Activated T-cell treated with anti-CD3 and anti-CD28 coated beads for 1 hour (primary cell): ENCODE data around the gene FERD3L.
"Not testable (repeated sequence)": the region's sequence is repeated elsewhere in the genome, so short reads cannot be mapped to it uniquely, and the experiment has no call there.

Source experiments
- DNase-seq: peaks from one replicate; pipeline ENCODE4 v3.0.0-alpha.2; 2020; ENCODE audit warnings: low read depth

The FERD3L gene

DNA sequence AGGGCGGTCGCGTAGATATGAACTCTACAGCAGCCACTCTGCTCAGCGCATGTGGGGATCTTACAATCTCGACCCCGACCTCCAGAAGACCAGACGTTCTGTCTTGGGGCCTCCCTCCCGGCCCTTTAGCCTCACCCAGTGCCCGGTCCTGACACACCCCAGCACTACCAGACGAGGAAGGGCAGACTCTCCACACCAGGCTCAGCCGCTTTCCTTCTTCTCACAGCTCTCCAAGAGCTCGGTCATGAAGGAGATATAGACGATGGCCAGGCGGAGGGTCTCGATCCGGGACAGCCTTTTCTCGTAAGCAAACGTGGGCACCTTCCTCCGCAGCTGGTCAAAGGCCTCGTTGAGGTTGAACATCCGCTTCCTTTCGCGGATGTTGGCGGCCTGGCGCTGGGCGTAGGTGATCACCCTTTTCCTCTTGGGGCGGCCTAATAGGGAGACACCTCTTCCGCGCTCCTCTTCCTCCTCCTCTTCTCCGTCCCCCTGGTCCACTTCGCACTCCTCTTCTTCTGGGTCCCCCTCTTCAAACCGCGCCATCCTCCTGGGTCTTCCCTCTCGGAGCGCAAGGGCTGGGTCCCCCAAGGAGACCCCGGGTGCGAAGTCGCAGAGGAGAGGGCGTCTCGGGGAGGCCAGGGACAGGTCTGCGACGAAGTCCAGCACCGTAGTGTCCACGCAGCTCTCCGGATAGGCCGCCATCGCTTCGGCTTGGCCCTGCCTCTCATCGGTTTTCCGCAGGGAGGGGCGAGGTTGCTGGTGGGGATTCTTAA lies at the start of gene FERD3L:
Gene FERD3L (minus strand): TSS at position 761 of the 773 bp plus-strand sequence. CDS start 59 bp downstream, at position 702.
- DNase-seq, result no peak

DNA sequence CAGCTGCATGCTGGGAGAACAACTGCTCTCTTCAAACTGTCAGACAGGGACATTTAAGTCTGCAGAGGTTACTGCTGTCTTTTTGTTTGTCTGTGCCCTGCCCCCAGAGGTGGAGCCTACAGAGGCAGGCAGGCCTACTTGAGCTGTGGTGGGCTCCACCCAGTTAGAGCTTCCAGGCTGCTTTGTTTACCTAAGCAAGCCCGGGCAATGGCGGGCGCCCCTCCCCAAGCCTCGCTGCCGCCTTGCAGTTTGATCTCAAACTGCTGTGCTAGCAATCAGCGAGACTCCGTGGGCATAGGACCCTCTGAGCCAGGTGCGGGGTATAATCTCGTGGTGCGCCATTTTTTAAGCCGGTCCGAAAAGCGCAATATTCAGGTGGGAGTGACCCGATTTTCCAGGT lies 49.2 kb upstream of the FERD3L start:
- not testable (repeated sequence) for DNase-seq

- DNase-seq, result no peak
Measured at GRCh38 chr7:19181634-19182033, 36.4 kb upstream of the FERD3L start.

- DNase-seq, result no peak
Measured at GRCh38 chr7:19178595-19178994, 33.4 kb upstream of the FERD3L start.

DNA sequence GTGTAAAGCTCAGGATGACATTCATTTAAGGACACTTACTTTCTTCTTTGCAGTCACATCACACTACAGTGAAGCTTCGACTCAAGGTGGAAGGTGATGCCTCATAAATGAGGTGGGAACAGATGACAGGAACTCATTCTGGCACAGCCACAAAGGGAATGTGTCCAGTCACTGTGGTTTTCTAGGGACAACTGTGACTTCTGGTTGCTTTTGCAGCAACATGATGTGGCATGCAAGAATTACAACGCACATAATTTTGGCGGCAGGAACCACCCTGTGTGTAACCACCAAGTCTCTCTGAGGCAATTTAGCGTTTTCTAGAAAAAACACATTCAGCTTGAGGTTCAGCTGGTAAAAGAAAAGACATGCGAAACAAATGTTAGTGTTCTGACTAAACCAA lies 32.0 kb upstream of the FERD3L start:
- DNase-seq, result no peak

DNA sequence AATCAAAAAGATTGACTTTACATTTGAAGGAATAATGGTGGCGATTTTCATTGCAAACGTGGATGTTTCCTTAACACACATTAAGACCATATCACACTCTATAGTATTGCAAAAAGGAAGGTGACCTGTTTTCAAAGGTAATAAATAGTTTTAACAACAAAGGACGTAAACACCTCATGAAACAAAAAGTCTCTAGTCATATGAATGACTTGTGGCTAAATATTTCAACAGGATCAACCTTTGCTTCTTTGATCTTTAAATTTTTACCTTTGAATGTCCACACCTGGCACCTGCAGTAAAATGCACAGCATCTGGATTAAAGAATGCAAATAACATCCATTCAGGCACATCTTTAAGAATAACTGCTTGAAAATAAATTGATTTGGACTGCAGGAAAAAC lies 30.0 kb upstream of the FERD3L start:
- no peak for DNase-seq

- no peak for DNase-seq
Measured at GRCh38 chr7:19161671-19162070, 16.4 kb upstream of the FERD3L start.

GRCh38 chr7:19146699-19147098 lies 1.5 kb upstream of the FERD3L start:
- no peak for DNase-seq

DNA sequence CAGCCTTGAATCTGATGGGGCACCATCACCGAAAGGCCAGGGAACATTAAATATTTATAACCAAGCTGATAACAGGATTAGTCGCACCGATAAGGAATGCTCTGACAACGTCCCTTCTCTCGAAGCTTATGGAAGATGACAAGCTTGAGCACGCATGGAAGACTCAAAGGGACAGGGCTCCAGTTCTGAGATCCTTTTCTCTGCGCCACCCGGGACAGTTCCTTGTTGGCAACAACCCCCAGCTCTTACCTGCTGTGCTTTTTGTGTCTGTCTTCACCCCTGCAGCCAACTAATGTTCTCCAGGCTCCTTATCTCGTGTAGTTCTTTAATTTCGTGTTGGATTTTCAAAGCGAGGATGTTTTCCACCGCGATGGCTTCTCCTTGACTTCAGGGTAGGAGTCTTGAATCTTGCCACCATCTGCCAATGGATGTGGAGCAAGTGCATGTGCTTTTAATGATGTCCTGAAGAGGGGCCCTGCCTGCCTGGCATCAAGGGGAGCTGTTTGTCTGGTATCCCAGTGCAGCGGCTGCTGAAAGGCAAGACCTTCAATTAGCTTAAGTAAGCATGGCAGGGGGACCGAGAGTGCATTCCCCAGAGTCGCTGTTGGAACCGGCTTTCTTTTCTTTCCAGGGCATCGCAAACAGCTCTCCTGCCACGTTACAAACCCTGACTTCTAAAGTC lies 354 bp upstream of the FERD3L start:
- DNase-seq, result no peak

GRCh38 chr7:19143881-19144574 lies 1.2 kb downstream of the FERD3L start:
- DNase-seq, result no peak

DNA sequence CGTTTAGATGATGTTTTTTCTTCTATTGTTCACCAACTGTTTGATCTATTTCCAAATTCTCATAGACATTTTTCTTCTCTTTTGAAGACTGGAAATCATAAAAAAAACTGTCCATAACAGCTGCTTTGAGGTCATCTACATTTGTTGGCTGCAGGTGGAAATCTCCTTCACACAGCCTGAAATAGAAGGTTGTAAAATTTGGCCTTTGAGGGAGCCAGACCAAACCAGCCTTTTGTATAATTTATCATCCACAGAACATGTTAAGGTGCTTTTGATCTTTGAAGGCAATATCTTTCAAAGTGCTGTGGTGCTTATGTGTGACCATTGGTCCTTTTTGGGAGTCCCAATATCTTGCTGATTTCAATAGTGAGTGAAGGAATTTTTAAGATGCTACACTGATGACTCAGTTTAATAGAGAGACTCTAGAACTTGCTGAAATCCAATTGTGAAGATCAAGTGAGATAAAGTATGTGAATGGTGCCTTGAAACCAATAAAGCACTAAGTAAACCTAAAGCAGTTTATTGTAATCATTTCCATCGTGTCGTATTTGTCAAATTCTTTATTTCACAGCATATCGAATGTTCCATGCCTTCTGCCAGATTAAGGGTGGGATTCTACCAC lies 5.4 kb downstream of the FERD3L start:
- no peak for DNase-seq

GRCh38 chr7:19133886-19134285 lies 11.3 kb downstream of the FERD3L start:
- no peak for DNase-seq

DNA sequence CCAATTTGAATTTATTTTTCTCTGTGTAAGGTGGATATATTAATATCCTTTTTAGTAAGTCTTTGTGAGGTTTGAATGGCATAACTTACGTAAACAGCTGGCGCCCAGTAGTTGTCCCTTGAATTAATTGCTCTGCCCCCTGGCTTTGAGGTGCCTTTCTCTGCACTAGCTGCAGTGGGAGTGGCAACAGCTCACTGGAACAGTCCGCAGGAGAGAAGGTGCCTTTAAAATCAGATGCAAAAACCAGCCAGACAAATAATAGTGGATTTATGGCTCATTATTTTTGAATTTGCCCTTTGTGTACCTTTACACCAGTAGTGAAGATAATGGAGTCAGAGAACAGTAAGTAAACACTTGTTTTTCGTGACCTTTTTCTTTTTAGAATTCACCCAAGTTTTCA lies 11.8 kb downstream of the FERD3L start:
- no peak for DNase-seq

GRCh38 chr7:19128856-19129255 lies 16.4 kb downstream of the FERD3L start:
- no peak for DNase-seq

GRCh38 chr7:19121977-19122588 lies 23.1 kb downstream of the FERD3L start:
- no peak for DNase-seq

DNA sequence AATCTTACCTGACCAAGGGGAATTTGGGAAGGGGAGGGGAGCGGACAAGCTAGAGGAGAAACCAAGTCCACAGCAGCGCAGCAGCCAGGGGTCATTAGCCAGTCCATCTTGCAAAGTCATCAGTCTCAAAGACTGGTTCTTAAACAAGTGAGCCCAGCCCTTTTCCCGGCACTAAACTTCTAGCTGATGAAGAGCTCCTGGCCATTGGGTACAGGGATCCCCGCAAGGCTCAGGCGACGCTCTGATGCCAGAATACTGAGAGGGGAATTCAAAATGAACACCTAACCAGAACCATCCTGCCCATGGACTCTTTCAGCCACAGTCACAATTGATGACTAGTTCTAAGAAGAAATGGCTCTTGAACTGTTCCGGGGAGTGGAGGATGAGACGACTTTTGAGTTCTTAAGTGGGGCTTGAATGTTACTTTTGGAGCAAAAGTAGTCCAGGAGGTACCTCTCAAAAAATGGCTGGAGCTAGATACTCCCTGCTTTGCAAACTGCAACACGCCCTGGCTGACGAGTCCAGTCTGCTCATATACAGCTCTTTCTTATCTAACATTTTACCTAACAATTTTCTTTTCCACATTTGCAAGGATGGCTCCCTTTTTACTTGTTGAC lies 25.2 kb downstream of the FERD3L start:
- no peak for DNase-seq

DNA sequence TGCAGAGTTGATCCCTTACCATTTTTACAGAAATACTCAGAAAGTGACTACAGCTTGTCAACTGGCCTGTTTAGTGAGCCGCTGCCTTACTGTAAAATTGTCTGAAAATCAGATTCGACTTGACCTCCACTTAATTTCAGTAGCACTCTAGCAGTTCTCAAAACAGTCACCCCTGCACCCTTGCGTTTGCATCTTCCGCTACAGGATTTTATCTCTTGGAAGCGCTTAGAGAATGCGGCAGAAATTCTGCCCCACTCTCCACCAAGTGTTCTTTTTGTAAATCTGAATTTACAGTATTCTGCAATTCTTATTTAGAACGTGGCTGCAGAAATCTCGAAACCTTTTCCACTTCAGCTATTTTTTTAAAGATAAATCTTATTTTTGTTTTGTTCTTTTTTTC lies 25.8 kb downstream of the FERD3L start:
- no peak for DNase-seq

- DNase-seq, result no peak
Measured at GRCh38 chr7:19118636-19119371, 26.4 kb downstream of the FERD3L start.

DNA sequence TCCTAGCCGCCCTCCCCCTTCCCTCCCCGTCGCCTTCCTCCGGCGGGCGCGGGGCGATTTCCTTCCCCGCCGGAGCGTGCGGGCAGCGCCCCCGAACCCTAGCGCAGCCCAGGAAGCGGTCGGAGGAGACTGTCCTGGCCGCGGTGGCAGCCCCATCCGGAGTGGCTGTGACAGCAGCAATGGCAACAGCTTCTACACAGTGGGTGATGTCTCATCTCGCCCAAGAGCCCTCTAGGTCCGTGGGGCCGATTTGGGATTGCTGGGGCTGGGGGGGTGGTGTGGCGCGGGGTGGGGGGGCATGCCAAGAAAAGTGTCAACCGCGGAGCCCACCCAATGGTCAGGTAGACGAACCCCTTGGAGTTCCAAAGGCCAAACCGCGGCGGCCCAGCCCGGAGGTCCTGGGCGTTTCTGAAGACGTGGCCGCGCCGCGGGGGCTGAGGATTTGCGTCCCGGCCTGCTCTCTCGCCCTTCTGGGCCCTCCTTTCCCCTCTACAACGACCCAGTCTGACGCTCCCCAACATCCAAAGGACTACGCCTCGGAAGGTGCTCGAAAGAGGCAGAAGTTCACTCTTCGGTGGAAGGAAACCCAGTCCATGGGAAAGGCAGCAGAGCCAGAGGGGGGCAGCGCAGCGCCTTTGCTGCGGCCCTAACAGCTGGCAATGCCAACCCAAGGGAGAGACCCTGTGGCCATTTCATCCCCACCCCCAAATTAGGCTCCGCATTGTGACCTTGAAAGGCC lies 27.2 kb downstream of the FERD3L start:
- no peak for DNase-seq
